Neural cell (in vitro differentiated cells): Measurements from ENCODE around the gene GSTO2. TPM values are rescaled to one million over a fixed set of nuclear protein-coding genes. Genes with fewer than 3 reads are reported as not detected.

Experiments
- H2AFZ ChIP-seq: fragments of 200-600, 300-800 bp; sonication (generic), shearing (Covaris generic); 2 replicates; pipeline ENCODE4 v1.6.0; 2014; ENCODE audit warnings: low read depth, mild to moderate bottlenecking, antibody characterized with exemption, low read length, moderate library complexity
- H3F3A ChIP-seq: fragments of 200-600 bp; shearing (Covaris generic); 2 replicates; pipeline ENCODE4 v1.6.1; 2016; ENCODE audit warnings: mild to moderate bottlenecking, moderate library complexity, mixed read lengths, antibody characterized with exemption, low read length; ENCODE audit not compliant: insufficient read depth, poor library complexity, severe bottlenecking
- H3K27ac ChIP-seq: fragments of 200-600, 300-800 bp; sonication (generic), shearing (Covaris generic); 2 replicates; pipeline ENCODE4 v1.5.1; 2014; ENCODE audit warnings: mild to moderate bottlenecking, low read length, moderate library complexity
- H3K27me3 ChIP-seq: fragments of 300-800, 200-600 bp; sonication (generic), shearing (Covaris generic); 2 replicates; pipeline ENCODE4 v1.6.0; 2014; ENCODE audit warnings: mild to moderate bottlenecking, low read depth, low read length, moderate library complexity; ENCODE audit not compliant: insufficient read depth
- H3K36me3 ChIP-seq: fragments of 300-800, 200-600 bp; sonication (generic), shearing (Covaris generic); 2 replicates; pipeline ENCODE4 v1.5.1; 2014; ENCODE audit warnings: mild to moderate bottlenecking, antibody characterized with exemption, low read length, moderate library complexity; ENCODE audit not compliant: insufficient read depth
- H3K4me2 ChIP-seq: fragments of 300-800, 200-600 bp; sonication (generic), shearing (Covaris generic); 2 replicates; pipeline ENCODE4 v1.6.0; 2014; ENCODE audit warnings: mild to moderate bottlenecking, low read length
- H3K4me3 ChIP-seq: fragments of 300-800, 200-600 bp; sonication (generic), shearing (Covaris generic); 2 replicates; pipeline ENCODE4 v1.5.1; 2014; ENCODE audit warnings: mild to moderate bottlenecking, low read length, moderate library complexity
- H3K79me2 ChIP-seq: fragments of 200-600 bp; shearing (Covaris generic); replicated peaks from 2 replicates; pipeline ENCODE4 v1.6.0; 2014; ENCODE audit warnings: mild to moderate bottlenecking, low read length, moderate library complexity; ENCODE audit not compliant: insufficient read depth
- H3K9ac ChIP-seq: fragments of 300-800, 200-600 bp; sonication (generic), shearing (Covaris generic); 2 replicates; pipeline ENCODE4 v1.6.1; 2016; ENCODE audit warnings: mild to moderate bottlenecking, low read length, mixed read lengths
- H3K9me2 ChIP-seq: fragments of 200-600 bp; shearing (Covaris generic); 2 replicates; pipeline ENCODE4 v1.6.1; 2016; ENCODE audit warnings: mild to moderate bottlenecking, low read length, mixed read lengths; ENCODE audit not compliant: insufficient read depth
- H3K9me3 ChIP-seq: fragments of 200-600, 300-800 bp; sonication (generic), shearing (Covaris generic); 2 replicates; pipeline ENCODE4 v1.6.1; 2016; ENCODE audit warnings: mild to moderate bottlenecking, mixed run types, low read length, moderate library complexity, mixed read lengths
- H4K20me1 ChIP-seq: fragments of 200-600 bp; shearing (Covaris generic); 2 replicates; pipeline ENCODE4 v1.6.1; 2016; ENCODE audit warnings: mild to moderate bottlenecking, mixed run types; ENCODE audit not compliant: insufficient read depth
- CTCF ChIP-seq: fragments of 450-650 bp; IDR thresholded peaks from 2 replicates; pipeline ENCODE4 v1.5.1; 2014; ENCODE audit warnings: antibody characterized with exemption, mild to moderate bottlenecking, moderate library complexity; ENCODE audit not compliant: poor library complexity, severe bottlenecking
- EP300 ChIP-seq: fragments of 450-650 bp; conservative IDR thresholded peaks from 2 replicates; pipeline ENCODE4 v1.6.1; 2014; ENCODE audit warnings: antibody characterized with exemption, mild to moderate bottlenecking, moderate library complexity; ENCODE audit not compliant: poor library complexity, severe bottlenecking
- EZH2 ChIP-seq: fragments of 200-600, 300-800 bp; shearing (Covaris generic), sonication (generic); IDR thresholded peaks from 2 replicates; pipeline ENCODE4 v1.6.1; 2014; ENCODE audit warnings: antibody characterized with exemption, low read length, borderline replicate concordance, mild to moderate bottlenecking; ENCODE audit not compliant: insufficient read depth, poor library complexity, severe bottlenecking
- MXI1 ChIP-seq: fragments of 450-650 bp; conservative IDR thresholded peaks from 2 replicates; pipeline ENCODE4 v1.6.1; 2014; ENCODE audit warnings: antibody characterized with exemption, mild to moderate bottlenecking; ENCODE audit not compliant: poor library complexity, severe bottlenecking
- POLR2AphosphoS5 ChIP-seq: IDR thresholded peaks from 2 replicates; pipeline ENCODE4 v1.6.1; 2012
- RAD21 ChIP-seq: fragments of 450-650 bp; conservative IDR thresholded peaks from 2 replicates; pipeline ENCODE4 v1.6.1; 2014; ENCODE audit warnings: antibody characterized with exemption, mild to moderate bottlenecking, moderate library complexity
- REST ChIP-seq: IDR thresholded peaks from 2 replicates; pipeline ENCODE4 v1.6.1; 2012; ENCODE audit warnings: borderline replicate concordance
- SMC3 ChIP-seq: fragments of 450-650 bp; conservative IDR thresholded peaks from 2 replicates; pipeline ENCODE4 v1.6.1; 2014; ENCODE audit warnings: antibody characterized with exemption, mild to moderate bottlenecking, moderate library complexity; ENCODE audit not compliant: poor library complexity
- TAF1 ChIP-seq: IDR thresholded peaks from 2 replicates; pipeline ENCODE4 v1.6.1; 2012; ENCODE audit warnings: low read depth
- polyA plus RNA-seq: library from polyadenylated mRNA; depleted of rRNA; stranded (reverse); fragments of >200 nt; gene quantifications from 2 replicates; pipeline ENCODE4 v1.2.3, GENCODE V29; 2014

GSTO2 gene
- polyA plus RNA-seq, 1 donor from 2014 or later, result 0.53 TPM

GRCh38 chr10:104273899-104274575 lies 5.1 kb downstream of the GSTO2 start:
- H3K27me3 ChIP-seq, result peaks cover 14% of the 10 kb centered on the region
- no peaks in the 10 kb centered on the region for H3K36me3 ChIP-seq
- no peak overlapping the region for H3K27ac ChIP-seq
- no peak overlapping the region for H3K4me2 ChIP-seq
- TF ChIP-seq SMC3, result no peak
- TF ChIP-seq EP300, result no peak
- no peak for TF ChIP-seq EZH2
- no peak for TF ChIP-seq RAD21
- no peak for TF ChIP-seq CTCF
- no peak for TF ChIP-seq POLR2AphosphoS5
- TF ChIP-seq REST, result no peak
- no peak for TF ChIP-seq TAF1
- no peak for TF ChIP-seq MXI1
- H3K9me3 ChIP-seq, result no peaks in the 10 kb centered on the region
- H2AFZ ChIP-seq, result no peak overlapping the region
- no peaks in the 10 kb centered on the region for H3F3A ChIP-seq
- no peaks in the 10 kb centered on the region for H4K20me1 ChIP-seq
- no peaks in the 10 kb centered on the region for H3K9me2 ChIP-seq
- no peak overlapping the region for H3K9ac ChIP-seq
- no peak overlapping the region for H3K4me3 ChIP-seq
- no peaks in the 10 kb centered on the region for H3K79me2 ChIP-seq

GRCh38 chr10:104274762-104275721 lies 6.1 kb downstream of the GSTO2 start:
- H3F3A ChIP-seq, result no peaks in the 10 kb centered on the region
- H3K36me3 ChIP-seq, result no peaks in the 10 kb centered on the region
- no peaks in the 10 kb centered on the region for H3K9me2 ChIP-seq
- no peak overlapping the region for H2AFZ ChIP-seq
- H3K9ac ChIP-seq, result no peak overlapping the region
- no peak overlapping the region for H3K4me3 ChIP-seq
- TF ChIP-seq SMC3, result peak; percentile 30
- peak; percentile 48 for TF ChIP-seq CTCF
- TF ChIP-seq RAD21, result no peak
- TF ChIP-seq MXI1, result no peak
- no peak for TF ChIP-seq TAF1
- TF ChIP-seq REST, result no peak
- TF ChIP-seq EZH2, result no peak
- no peak for TF ChIP-seq EP300
- TF ChIP-seq POLR2AphosphoS5, result no peak
- no peak overlapping the region for H3K27ac ChIP-seq
- H4K20me1 ChIP-seq, result no peaks in the 10 kb centered on the region
- no peaks in the 10 kb centered on the region for H3K9me3 ChIP-seq
- H3K79me2 ChIP-seq, result no peaks in the 10 kb centered on the region
- no peak overlapping the region for H3K4me2 ChIP-seq
- H3K27me3 ChIP-seq, result peaks cover 14% of the 10 kb centered on the region
